C1 segment of cervical spinal cord (tissue), 14 donors: Measurements from ENCODE around the gene TENM3.
"Not testable (repeated sequence)": the region's sequence is repeated elsewhere in the genome, so short reads cannot be mapped to it uniquely, and the experiment has no call there.

Source experiments
- DNase-seq, 14 donors: peaks; one replicate each; lab custom pipeline; 2025; lab: John Stamatoyannopoulos, UW

The TENM3 gene

GRCh38 chr4:182227611-182228010 is 15.6 kb upstream of the TENM3 start:
- no peak for DNase-seq

GRCh38 chr4:182228991-182229577 is 14.1 kb upstream of the TENM3 start:
- no peak for DNase-seq

GRCh38 chr4:182230256-182230655 is 12.9 kb upstream of the TENM3 start:
- DNase-seq = no peak

- no peak for DNase-seq
Measured at GRCh38 chr4:182231080-182231479, 12.1 kb upstream of the TENM3 start.

- DNase-seq = no peak
Measured at GRCh38 chr4:182231496-182231895, 11.7 kb upstream of the TENM3 start.

- DNase-seq = no peak
Measured at GRCh38 chr4:182233310-182234090, 9.7 kb upstream of the TENM3 start.

GRCh38 chr4:182235021-182235795 is 8.0 kb upstream of the TENM3 start:
- no peak for DNase-seq

GRCh38 chr4:182236186-182236585 is 7.0 kb upstream of the TENM3 start:
- no peak for DNase-seq

- DNase-seq = not testable (repeated sequence)
Measured at GRCh38 chr4:182237010-182237409, 6.2 kb upstream of the TENM3 start.

GRCh38 chr4:182238355-182238931 is 4.8 kb upstream of the TENM3 start:
- no peak for DNase-seq

GRCh38 chr4:182240161-182241130 is 2.8 kb upstream of the TENM3 start:
- DNase-seq = no peak

GRCh38 chr4:182242260-182242659 is 942 bp upstream of the TENM3 start:
- not testable (repeated sequence) for DNase-seq

GRCh38 chr4:182242787-182243186 is 415 bp upstream of the TENM3 start:
- DNase-seq = no peak

GRCh38 chr4:182245041-182245440 is 1.8 kb downstream of the TENM3 start:
- no peak for DNase-seq

GRCh38 chr4:182245541-182246215 is 2.5 kb downstream of the TENM3 start:
- no peak for DNase-seq

- DNase-seq = no peak
Measured at GRCh38 chr4:182246401-182247205, 3.4 kb downstream of the TENM3 start.

GRCh38 chr4:182248295-182248694 is 5.1 kb downstream of the TENM3 start:
- DNase-seq = no peak

GRCh38 chr4:182250446-182250845 is 7.2 kb downstream of the TENM3 start:
- no peak for DNase-seq

- no peak for DNase-seq
Measured at GRCh38 chr4:182251116-182251515, 7.9 kb downstream of the TENM3 start.

GRCh38 chr4:182252220-182252619 is 9.0 kb downstream of the TENM3 start:
- DNase-seq = no peak
